AML-193 (cell line): ENCODE results near the gene INPP5K.
A peak's percentile ranks its signal among the peaks of the same experiment; 100 is the strongest.
"Not testable (repeated sequence)": the region's sequence is repeated elsewhere in the genome, so short reads cannot be mapped to it uniquely, and the experiment has no call there.

ENCODE experiments used
- DNase-seq, 2 experiments: peaks; one replicate each; lab custom pipeline; 2025; lab: John Stamatoyannopoulos, UW

INPP5K gene

GRCh38 chr17:1546292-1546922 is 30.0 kb upstream of the INPP5K start:
- no peak for DNase-seq

- DNase-seq: no peak
Measured at GRCh38 chr17:1545618-1546017, 29.2 kb upstream of the INPP5K start.

- no peak for DNase-seq
Measured at GRCh38 chr17:1542316-1542715, 25.9 kb upstream of the INPP5K start.

GRCh38 chr17:1541367-1541904 is 25.0 kb upstream of the INPP5K start:
- no peak for DNase-seq

- no peak for DNase-seq
Measured at GRCh38 chr17:1539811-1540210, 23.4 kb upstream of the INPP5K start.

GRCh38 chr17:1535737-1536136 is 19.3 kb upstream of the INPP5K start:
- DNase-seq: no peak

GRCh38 chr17:1533661-1534325 is 17.4 kb upstream of the INPP5K start:
- DNase-seq: no peak

GRCh38 chr17:1532836-1533602 is 16.6 kb upstream of the INPP5K start:
- no peak for DNase-seq

- DNase-seq: no peak
Measured at GRCh38 chr17:1529863-1530262, 13.5 kb upstream of the INPP5K start.

GRCh38 chr17:1526876-1527275 is 10.5 kb upstream of the INPP5K start:
- not testable (repeated sequence) for DNase-seq

- no peak for DNase-seq
Measured at GRCh38 chr17:1522626-1523025, 6.2 kb upstream of the INPP5K start.

GRCh38 chr17:1521086-1521640 is 4.8 kb upstream of the INPP5K start:
- no peak for DNase-seq

- no peak for DNase-seq
Measured at GRCh38 chr17:1519678-1520077, 3.3 kb upstream of the INPP5K start.

- no peak for DNase-seq
Measured at GRCh38 chr17:1518410-1518809, 2.0 kb upstream of the INPP5K start.

- DNase-seq: peak; percentile 29 to 41
Measured at GRCh38 chr17:1515640-1516387, 598 bp downstream of the INPP5K start.

- no peak for DNase-seq
Measured at GRCh38 chr17:1512351-1512750, 4.1 kb downstream of the INPP5K start.

- DNase-seq: no peak
Measured at GRCh38 chr17:1511756-1512321, 4.6 kb downstream of the INPP5K start.

GRCh38 chr17:1511290-1511689 is 5.1 kb downstream of the INPP5K start:
- no peak for DNase-seq

- DNase-seq: no peak
Measured at GRCh38 chr17:1509290-1509881, 7.0 kb downstream of the INPP5K start.

- DNase-seq: not testable (repeated sequence)
Measured at GRCh38 chr17:1508709-1509108, 7.7 kb downstream of the INPP5K start.

GRCh38 chr17:1506649-1507267 is 9.7 kb downstream of the INPP5K start:
- no peak for DNase-seq
